ENCODE measurements around the gene DBF4B.

GRCh38 chr17:44738214-44738906, 29.9 kb downstream of the DBF4B start:
- TF ChIP-seq POLR2A (IDR thresholded peaks at IDR 0.05) = no peak
- TF ChIP-seq, protein P1, sequence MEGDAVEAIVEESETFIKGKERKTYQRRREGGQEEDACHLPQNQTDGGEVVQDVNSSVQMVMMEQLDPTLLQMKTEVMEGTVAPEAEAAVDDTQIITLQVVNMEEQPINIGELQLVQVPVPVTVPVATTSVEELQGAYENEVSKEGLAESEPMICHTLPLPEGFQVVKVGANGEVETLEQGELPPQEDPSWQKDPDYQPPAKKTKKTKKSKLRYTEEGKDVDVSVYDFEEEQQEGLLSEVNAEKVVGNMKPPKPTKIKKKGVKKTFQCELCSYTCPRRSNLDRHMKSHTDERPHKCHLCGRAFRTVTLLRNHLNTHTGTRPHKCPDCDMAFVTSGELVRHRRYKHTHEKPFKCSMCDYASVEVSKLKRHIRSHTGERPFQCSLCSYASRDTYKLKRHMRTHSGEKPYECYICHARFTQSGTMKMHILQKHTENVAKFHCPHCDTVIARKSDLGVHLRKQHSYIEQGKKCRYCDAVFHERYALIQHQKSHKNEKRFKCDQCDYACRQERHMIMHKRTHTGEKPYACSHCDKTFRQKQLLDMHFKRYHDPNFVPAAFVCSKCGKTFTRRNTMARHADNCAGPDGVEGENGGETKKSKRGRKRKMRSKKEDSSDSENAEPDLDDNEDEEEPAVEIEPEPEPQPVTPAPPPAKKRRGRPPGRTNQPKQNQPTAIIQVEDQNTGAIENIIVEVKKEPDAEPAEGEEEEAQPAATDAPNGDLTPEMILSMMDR (IDR thresholded peaks at IDR 0.05) = no peak
